ENCODE measurements around the gene KLHDC7B.

DNA sequence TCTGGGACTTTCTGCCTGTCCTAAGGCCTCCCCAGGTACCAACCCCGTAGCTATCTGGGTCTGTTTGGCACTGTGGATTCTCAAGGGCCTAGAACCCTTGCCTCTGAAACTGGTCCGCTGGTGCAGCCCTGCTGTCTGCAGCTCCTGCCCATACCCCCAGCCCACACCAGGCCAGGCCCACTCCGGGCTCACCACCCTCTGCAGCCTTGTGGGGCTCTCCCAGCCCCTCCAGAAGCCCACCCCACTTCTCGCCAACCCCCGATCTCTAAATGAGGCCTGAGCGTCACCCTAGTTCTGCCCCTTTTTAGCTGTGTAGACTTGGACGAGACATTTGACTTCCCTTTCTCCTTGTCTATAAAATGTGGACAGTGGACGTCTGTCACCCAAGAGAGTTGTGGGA, 4.7 kb downstream of the KLHDC7B start:
- TF ChIP-seq POLR2A (IDR thresholded peaks at IDR 0.05; ENCODE audit: low read depth): no peak
- TF ChIP-seq, protein P1, sequence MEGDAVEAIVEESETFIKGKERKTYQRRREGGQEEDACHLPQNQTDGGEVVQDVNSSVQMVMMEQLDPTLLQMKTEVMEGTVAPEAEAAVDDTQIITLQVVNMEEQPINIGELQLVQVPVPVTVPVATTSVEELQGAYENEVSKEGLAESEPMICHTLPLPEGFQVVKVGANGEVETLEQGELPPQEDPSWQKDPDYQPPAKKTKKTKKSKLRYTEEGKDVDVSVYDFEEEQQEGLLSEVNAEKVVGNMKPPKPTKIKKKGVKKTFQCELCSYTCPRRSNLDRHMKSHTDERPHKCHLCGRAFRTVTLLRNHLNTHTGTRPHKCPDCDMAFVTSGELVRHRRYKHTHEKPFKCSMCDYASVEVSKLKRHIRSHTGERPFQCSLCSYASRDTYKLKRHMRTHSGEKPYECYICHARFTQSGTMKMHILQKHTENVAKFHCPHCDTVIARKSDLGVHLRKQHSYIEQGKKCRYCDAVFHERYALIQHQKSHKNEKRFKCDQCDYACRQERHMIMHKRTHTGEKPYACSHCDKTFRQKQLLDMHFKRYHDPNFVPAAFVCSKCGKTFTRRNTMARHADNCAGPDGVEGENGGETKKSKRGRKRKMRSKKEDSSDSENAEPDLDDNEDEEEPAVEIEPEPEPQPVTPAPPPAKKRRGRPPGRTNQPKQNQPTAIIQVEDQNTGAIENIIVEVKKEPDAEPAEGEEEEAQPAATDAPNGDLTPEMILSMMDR (IDR thresholded peaks at IDR 0.05): no peak
- TF ChIP-seq POLR2AphosphoS5 (IDR thresholded peaks at IDR 0.05): no peak
- no peak for TF ChIP-seq EP300 (IDR thresholded peaks at IDR 0.05)
